ENCODE measurements around the gene CDKAL1.

Gene CDKAL1

GRCh38 chr6:21137700-21138335 lies 603.6 kb downstream of the CDKAL1 start:
- H3K4me3 ChIP-seq (ENCODE audit: low read length): no peak overlapping the region
- DNase-seq (ENCODE audit: low read depth): no peak
- TF ChIP-seq CTCF (conservative IDR thresholded peaks at IDR 0.05; ENCODE audit: low read depth, low read length): no peak

- no peak for DNase-seq (ENCODE audit: low read depth)
- H3K4me3 ChIP-seq (ENCODE audit: low read length): no peak overlapping the region
- no peak for TF ChIP-seq CTCF (conservative IDR thresholded peaks at IDR 0.05; ENCODE audit: low read depth, low read length)
Observed at GRCh38 chr6:21138336-21139069, 604.2 kb downstream of the CDKAL1 start.

DNA sequence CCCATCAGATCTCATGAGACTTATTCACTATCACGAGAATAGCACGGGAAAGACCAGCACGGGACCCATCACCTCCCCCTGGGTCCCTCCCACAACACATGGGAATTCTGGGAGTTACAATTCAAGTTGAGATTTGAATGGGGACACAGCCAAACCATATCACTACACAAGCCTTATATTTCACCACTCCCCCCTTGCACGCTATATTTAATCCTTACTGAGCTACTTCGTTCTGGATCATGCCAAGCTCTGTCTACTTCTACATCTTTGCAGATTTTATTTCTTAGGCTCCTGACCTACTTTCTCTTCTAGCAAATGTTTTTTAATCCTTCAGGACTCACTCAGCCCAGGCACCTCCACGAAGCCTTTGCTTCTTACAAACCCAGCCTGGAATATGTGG lies 606.7 kb downstream of the CDKAL1 start:
- no peak for TF ChIP-seq CTCF (conservative IDR thresholded peaks at IDR 0.05; ENCODE audit: low read depth, low read length)
- DNase-seq (ENCODE audit: low read depth): no peak
- no peak overlapping the region for H3K4me3 ChIP-seq (ENCODE audit: low read length)

DNA sequence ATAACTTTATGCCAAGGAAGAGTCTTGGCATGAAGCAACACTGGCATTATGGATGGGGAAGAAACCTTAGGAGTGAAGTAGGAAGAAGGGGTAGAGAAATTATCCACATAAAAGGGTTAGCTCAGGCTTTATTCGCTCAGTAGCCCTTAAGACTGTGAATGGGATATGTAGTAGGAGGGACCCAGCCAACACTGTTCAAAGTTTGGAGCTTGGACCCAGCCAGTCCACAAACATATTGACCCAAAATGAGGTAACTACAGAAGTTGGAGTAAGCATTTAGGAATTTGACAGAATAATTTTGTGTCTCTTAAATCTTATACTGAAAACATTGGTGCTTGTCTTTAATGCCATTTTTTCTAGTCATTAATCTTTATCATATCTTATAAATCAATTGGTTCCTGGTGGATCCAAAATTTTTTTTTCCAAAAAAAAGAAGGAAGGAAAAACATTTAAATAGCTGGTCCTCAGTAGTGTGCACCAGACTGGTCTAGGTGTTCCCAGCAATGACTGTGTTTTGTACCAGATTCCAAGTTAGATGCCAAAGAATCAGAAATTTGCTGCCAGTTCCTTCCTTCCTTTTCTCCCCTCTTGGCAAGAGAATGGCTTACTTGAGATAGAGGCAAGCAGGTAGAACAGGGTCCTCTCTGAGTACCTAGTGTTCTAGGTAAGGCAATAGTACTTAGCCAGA lies 607.5 kb downstream of the CDKAL1 start:
- no peak for TF ChIP-seq CTCF (conservative IDR thresholded peaks at IDR 0.05; ENCODE audit: low read depth, low read length)

GRCh38 chr6:21142741-21143140 lies 608.5 kb downstream of the CDKAL1 start:
- no peak for DNase-seq (ENCODE audit: low read depth)
- no peak overlapping the region for H3K4me3 ChIP-seq (ENCODE audit: low read length)
- no peak for TF ChIP-seq CTCF (conservative IDR thresholded peaks at IDR 0.05; ENCODE audit: low read depth, low read length)

More for the DNA sequence above, 607.5 kb downstream of the CDKAL1 start:
- no peak for DNase-seq (ENCODE audit: low read depth)
- no peak overlapping the region for H3K4me3 ChIP-seq (ENCODE audit: low read length)

- no peak for TF ChIP-seq CTCF (conservative IDR thresholded peaks at IDR 0.05; ENCODE audit: low read depth, low read length)
- H3K4me3 ChIP-seq (ENCODE audit: low read length): no peak overlapping the region
- no peak for DNase-seq (ENCODE audit: low read depth)
Observed at GRCh38 chr6:21143645-21144044, 609.4 kb downstream of the CDKAL1 start.
